DMS79 treated with DMSO at 0.1 percent for 48 hours (cell line): ENCODE data around the gene C1orf122.

Experiments
- DNase-seq: peaks from one replicate; lab custom pipeline; 2025; lab: John Stamatoyannopoulos, UW

The C1orf122 gene

DNA sequence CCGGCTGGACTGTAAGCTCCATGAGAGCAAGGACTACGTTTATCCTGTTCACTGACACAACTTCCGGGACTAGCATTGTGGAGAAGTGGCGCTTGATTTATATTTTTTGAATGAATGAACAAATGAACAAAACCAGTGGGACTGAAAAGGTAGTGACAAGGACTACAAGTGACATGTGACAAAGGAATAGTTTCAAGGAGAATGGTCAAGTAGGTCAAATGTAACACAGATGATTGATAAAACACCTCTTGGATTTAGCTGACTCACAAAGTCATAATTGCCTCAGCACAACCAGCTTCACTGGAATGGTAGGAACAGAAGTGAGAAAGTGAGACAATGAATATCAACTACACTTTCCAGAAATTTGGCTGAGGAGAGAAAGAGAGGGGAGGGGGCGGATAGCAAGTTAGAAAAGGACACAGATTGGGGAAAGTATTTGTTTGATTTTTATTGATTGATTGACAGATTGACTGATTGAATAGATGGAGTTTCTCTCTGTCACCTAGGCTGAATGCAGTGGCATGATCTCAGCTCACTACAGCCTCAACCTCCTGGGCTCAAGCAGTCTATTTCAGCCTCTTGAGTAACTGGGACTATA lies 37.6 kb downstream of the C1orf122 start:
- DNase-seq: no peak

DNA sequence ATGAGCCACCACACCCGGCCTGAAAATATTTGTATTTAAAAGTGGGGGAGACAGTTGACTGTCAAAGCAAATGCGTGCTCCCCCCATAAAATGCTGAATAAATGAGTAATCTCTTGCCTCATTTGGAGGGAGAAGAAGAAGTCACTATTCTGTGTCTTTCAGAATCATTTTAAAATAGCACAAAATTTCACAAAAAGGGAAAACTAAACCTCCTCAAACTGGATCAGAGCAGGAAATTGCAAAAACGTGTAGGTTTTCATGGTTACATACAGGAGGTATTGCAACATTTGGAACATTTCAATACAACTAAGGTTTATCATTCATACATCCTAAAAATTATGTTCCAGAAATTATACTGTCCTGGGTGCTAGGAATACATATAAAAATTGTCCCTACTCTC lies 38.2 kb downstream of the C1orf122 start:
- DNase-seq: no peak

DNA sequence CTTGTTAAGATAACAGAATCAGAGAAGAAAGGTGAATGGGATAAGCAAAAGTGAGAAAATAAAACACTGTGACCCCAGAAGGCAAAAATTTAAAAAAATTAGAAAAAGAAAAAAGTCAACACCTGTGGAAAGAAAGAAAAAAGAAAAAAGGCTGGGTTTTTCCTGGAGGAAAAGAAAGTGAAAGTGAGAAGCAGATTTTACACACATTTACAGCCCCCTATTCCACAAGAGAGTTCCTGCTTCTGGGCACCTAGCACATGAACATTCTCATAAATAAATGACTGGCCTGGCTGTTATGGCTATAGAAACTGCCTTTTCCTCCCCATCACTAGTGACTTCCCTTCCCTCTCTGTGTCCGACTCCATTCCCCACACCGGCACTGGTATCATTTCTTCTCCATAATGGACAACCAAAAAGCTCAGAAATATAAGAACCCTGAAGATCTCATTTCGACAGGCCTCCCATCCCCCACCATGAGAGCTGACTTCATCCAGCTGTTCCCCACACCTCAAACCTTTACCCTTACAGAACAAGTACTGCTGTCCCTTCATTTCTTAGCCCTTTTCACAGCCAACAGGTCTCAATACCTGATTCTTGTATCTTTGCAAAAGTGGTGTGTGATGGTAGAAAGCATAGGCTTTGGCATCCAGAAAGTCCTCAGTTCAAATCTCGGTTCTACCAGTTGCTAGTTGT lies 39.2 kb downstream of the C1orf122 start:
- no peak for DNase-seq

DNA sequence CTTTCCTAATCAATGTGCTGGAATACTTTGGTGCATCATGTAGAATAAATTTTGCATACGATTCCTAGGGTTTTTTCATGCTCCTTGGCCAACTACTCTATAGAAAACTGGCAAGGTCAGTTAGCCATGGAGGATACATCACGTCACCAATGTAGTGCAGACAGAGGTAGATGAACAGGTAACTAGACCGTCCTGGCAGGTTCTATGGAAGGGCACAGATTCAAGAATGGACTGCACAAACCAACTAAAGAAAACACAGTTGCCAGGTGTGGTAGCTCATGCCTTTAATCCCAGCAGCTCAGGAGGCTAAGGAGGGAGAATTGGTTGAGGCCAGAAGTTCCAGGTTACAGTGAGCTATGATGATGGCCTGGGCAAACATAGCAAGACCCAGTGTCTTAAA lies 41.9 kb downstream of the C1orf122 start:
- no peak for DNase-seq

DNA sequence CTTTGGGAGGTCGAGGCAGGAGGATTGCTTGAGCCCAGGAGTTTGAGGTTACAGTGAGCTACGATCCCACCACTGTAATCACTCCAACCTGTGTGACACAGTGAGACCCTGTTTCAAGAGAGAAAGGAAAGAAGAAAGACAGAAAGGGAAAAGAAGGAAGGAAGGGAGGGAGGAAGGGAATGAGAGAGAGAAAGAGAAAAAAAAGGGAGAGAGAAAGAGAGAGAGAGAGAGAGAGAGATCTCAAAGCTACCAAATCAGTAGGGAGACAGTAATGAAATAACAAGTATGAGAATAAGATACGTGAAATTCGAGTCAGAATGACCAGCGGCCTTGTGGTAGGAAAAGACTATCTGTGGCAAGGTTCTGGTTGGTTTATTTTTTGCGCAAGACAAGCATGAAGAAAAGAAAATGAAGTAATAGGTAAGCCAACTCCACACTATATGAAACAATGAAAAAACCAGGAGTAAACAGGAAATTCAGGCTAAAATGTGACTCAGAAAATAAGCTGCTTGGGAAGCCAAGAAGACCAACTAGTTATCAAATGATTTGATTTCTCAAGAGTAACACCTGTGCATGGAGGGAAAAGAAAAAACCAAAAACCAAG lies 42.9 kb downstream of the C1orf122 start:
- no peak for DNase-seq

DNA sequence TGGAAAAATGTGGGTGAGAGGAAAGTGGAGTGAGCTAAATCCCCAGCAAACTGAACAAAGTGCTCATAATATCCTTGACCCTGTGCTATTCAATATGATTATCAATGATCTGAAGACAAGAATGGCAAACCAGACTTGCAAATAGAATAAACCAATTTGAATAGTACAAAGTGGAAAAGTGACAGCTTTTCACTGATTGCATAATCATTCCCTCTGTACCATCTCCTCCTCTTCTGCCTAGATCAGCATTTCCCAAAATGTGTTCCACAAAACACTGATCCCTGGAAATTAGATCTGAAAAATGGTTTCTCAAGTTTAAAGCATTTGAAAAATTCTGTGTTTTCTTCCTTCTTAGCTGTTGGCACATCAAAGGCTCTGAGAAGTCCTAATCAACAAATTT lies 43.7 kb downstream of the C1orf122 start:
- no peak for DNase-seq

DNA sequence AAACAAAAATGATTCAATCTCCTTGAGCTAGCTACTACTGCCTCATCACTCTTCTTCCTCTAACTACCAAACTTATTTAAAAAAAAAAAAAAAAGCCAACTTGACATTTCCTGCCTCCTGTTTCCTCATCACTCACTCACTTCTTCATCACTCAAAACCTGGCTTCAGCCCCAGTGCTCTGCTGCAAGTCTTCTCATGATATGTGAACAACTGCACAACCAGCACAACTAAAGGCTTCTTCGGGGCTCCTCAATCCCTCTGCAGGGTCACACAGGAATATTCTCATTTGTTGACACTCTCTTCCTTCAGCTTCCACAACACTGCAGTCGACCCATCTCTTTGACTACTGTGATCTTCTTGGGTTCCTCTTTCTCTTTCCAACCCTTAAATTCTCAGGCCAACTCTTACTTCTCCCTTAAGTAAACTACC lies 44.2 kb downstream of the C1orf122 start:
- no peak for DNase-seq

DNA sequence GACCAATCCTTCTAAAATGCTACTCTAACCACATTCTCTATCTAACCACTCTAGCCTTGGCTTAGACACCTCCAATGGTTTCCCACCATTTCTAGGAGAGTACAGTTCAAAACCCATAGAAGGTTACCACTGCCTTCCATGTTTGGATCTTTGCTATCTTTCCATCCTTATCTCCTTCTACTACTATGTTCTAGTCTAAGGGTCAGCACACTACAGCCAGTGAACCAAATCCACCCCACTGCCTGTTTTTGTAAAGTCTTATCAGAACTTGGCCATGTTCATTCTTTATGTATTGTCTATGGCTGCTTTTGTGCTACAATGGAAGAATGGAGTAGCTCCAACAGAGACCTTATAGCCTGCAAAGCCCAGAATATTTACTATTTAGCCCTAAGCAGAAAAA lies 45.6 kb downstream of the C1orf122 start:
- no peak for DNase-seq

DNA sequence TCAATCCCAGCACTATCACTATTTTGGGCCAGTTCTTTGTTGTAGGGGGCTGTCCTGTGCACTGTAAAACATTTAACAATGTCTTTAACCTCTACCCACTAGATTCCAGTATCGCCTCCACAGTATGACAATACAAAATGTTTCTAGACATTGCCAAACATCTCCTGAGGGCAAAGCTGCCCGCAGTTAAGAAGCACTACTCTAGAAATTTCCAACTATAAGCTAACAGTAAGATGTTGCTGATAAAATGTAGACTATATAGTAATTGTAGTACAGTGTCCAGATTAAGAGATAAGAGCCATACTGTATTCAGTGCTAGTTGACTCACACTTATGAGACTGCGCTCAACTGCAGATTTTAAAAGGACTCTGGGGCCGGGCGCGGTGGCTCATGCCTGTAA lies 46.8 kb downstream of the C1orf122 start:
- DNase-seq: no peak
